MCF 10A (cell line): ENCODE measurements around the gene NAT14. TPM values are rescaled to one million over a fixed set of nuclear protein-coding genes. Genes with fewer than 3 reads are reported as not detected.

Experiments
- BruUV-seq: library from RNA; stranded (reverse); fragments of 400-500 nt; replicated peaks from 2 replicates; lab custom pipeline; 2021; lab: Mats Ljungman, UMichigan
- CTCF ChIA-PET: fragments of 300-600 bp; sonication (Branson Sonifier 250); formaldehyde crosslinking; extraction: SDS; loops from one replicate; lab custom pipeline; 2021; ENCODE audit warnings: antibody characterized with exemption, inconsistent platforms; lab: Yijun Ruan, JAX
- POLR2A ChIA-PET: fragments of 300-600, 350-650 bp; sonication (Branson Sonifier 250); formaldehyde crosslinking; extraction: SDS; loops from one replicate; lab custom pipeline; 2020; ENCODE audit warnings: antibody characterized with exemption, inconsistent platforms; lab: Yijun Ruan, JAX
- DNase-seq: peaks from one replicate; pipeline ENCODE4 v3.0.0-alpha.2; 2018; ENCODE audit not compliant: unreplicated experiment
- H3K27ac Mint-ChIP-seq: one replicate; pipeline ENCODE4 v1.8.0; 2022; ENCODE audit warnings: mild to moderate bottlenecking, low read depth, mixed read lengths; ENCODE audit not compliant: unreplicated experiment
- H3K27me3 Mint-ChIP-seq: one replicate; pipeline ENCODE4 v1.8.0; 2022; ENCODE audit warnings: mixed read lengths; ENCODE audit not compliant: insufficient read depth, unreplicated experiment
- H3K36me3 Mint-ChIP-seq: one replicate; pipeline ENCODE4 v1.8.0; 2022; ENCODE audit warnings: mild to moderate bottlenecking, moderate library complexity, mixed read lengths; ENCODE audit not compliant: insufficient read depth, unreplicated experiment
- H3K4me1 Mint-ChIP-seq: one replicate; pipeline ENCODE4 v1.8.0; 2022; ENCODE audit warnings: mixed read lengths; ENCODE audit not compliant: insufficient read depth, unreplicated experiment
- H3K4me3 Mint-ChIP-seq: one replicate; pipeline ENCODE4 v1.8.0; 2022; ENCODE audit warnings: mild to moderate bottlenecking, moderate library complexity, mixed read lengths; ENCODE audit not compliant: unreplicated experiment
- H3K9me3 Mint-ChIP-seq: one replicate; pipeline ENCODE4 v1.8.0; 2022; ENCODE audit warnings: mixed read lengths; ENCODE audit not compliant: unreplicated experiment
- CTCF ChIP-seq: fragments of 200-600 bp; IDR thresholded peaks from one replicate; pipeline ENCODE4 v1.8.0; 2022; ENCODE audit warnings: antibody characterized with exemption, mild to moderate bottlenecking; ENCODE audit not compliant: unreplicated experiment
- intact Hi-C: fragments of 100-400 bp; cut with micrococcal nuclease; formaldehyde crosslinking; loops from 2 replicates; pipeline ENCODE4 v1.14.1; 2022
- total RNA-seq: library from RNA; stranded (reverse); gene quantifications from 2 replicates; pipeline ENCODE4 v1.2.3, GENCODE V29; 2022

Gene NAT14
- total RNA-seq, 1 experiment from 2014 or later: 22.8 TPM

GRCh38 chr19:55516878-55517620 is 32.1 kb downstream of the NAT14 start:
- peak; percentile 94 for DNase-seq
- Mint-ChIP-seq H3K36me3 (no peaks in the 10 kb centered on the region), H3K9me3 (no peaks in the 10 kb centered on the region), H3K4me1 (peaks cover 5% of the 10 kb centered on the region), H3K27ac (peak overlapping the region; percentile 74), H3K4me3 (peak overlapping the region; percentile 73), H3K27me3 (peaks cover 11% of the 10 kb centered on the region)
- peak; percentile 79 for TF ChIP-seq CTCF
- ChIA-PET POLR2A (interaction anchor here (0.6 to 1.3 kb wide), 6 partner anchors 49 to 159 kb away, joined by 3 to 4 read pairs (median 3); no protein-coding TSS in a partner anchor), CTCF (interaction anchor here (0.6 to 8.4 kb wide), 20 partner anchors 9 to 132 kb away, joined by 3 to 122 read pairs (median 4); partner anchors contain the start of gene ZNF865)
- no TSS peak for BruUV-seq
- intact Hi-C loops: loop anchor here (1.0 kb wide), 2 partner anchors 89 to 114 kb away; no protein-coding TSS in a partner anchor

DNA sequence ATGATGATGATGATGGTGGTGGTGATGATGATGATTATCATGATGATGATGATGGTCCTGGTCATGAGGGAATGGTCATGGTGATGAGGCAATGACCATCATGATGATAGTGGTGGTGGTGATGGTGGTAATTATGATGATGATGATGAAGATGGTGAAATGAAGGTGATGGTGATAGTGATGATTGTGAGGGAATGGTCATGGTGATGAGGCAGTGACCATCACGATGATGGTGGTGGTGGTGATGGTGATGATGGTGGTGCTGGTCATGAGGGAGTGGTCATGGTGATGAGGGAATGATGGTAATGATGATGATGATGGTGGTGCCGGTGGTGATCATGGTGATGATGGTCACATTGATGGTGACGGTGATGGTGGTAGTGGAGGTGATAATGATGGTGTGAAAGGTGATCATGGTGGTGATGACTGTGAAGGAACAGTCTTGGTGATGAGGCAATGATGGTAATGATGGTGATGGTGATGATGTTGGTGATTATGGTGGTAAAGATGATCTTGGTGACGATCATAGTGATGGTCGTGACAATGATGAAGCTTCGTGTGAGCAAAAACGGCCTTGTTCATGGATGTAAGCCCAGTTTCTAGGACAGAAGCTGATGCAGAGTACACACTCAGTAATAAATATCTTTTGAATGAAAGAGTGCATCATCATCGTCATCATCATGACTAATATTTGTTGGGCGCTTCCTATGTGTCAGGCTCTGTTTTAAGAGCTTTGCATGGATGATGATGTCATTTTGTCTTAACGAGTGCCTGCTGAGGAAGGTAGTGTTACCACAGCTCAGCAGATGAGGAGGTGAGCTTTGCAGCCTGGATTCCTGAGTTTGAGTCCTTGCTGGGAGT is 34.7 kb downstream of the NAT14 start:
- POLR2A ChIA-PET: interaction anchor here (0.8 kb wide), 1 partner anchor 61 kb away, joined by 4 read pairs; the partner anchor contains the start of gene ZNF579

DNA sequence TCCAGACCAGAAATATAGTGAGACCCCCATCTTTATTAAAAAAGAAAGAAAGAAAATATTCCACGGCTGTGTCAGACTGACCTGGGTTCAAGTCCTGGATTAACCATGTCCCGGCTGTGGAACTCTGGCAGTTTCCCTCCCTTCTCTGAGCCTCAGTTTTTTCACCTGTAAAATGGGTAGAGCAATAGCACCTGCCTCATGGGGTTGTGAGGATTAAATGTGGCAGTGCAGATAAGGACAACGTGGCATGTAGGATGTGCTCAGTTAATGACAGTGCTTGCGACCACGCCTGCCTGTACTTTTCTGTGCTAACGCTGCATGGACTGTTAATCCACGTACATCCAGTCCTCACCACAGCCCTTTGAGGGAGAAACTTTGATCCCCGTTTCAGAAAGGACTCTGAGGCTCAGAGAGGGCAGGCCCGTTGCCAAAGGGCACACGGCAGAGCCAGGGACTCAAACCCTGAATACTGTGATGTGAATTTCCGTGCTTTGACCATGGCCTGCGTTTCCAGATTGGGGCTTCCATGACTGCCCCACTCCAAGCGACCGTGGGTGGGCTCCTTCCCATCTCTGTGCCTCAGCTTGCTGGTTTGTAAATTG is 35.8 kb downstream of the NAT14 start:
- Mint-ChIP-seq H3K9me3 (no peaks in the 10 kb centered on the region), H3K27me3 (peaks cover 16% of the 10 kb centered on the region), H3K4me3 (no peak overlapping the region), H3K4me1 (peaks cover 5% of the 10 kb centered on the region), H3K27ac (no peak overlapping the region), H3K36me3 (no peaks in the 10 kb centered on the region)
- BruUV-seq: no TSS peak
- TF ChIP-seq CTCF: no peak
- no peak for DNase-seq
- intact Hi-C loops: no loop called here
- CTCF ChIA-PET: interaction anchor here (1.3 kb wide), 1 partner anchor 112 kb away, joined by 4 read pairs; no protein-coding TSS in a partner anchor
- POLR2A ChIA-PET: no interaction called here

More for the DNA sequence above, 34.7 kb downstream of the NAT14 start:
- peak; percentile 39 for DNase-seq
- peaks cover 5% of the 10 kb centered on the region for H3K4me1 Mint-ChIP-seq
- no TSS peak for BruUV-seq
- TF ChIP-seq CTCF: no peak
- H3K27ac Mint-ChIP-seq: no peak overlapping the region
- no peaks in the 10 kb centered on the region for H3K9me3 Mint-ChIP-seq
- no peak overlapping the region for H3K4me3 Mint-ChIP-seq
- CTCF ChIA-PET: interaction anchor here (0.6 to 1.3 kb wide), 3 partner anchors 8 to 113 kb away, joined by 3 to 4 read pairs (median 4); no protein-coding TSS in a partner anchor
- peaks cover 5% of the 10 kb centered on the region for H3K27me3 Mint-ChIP-seq
- H3K36me3 Mint-ChIP-seq: no peaks in the 10 kb centered on the region
- intact Hi-C loops: no loop called here
